ACHN (cell line): ENCODE measurements around the gene CMSS1.
"Not testable (repeated sequence)": the region's sequence is repeated elsewhere in the genome, so short reads cannot be mapped to it uniquely, and the experiment has no call there.

Source experiments
- DNase-seq: peaks from one replicate; pipeline ENCODE4 v3.0.0-alpha.2; 2015
- in situ Hi-C: cut with HindIII; loops from 2 replicates; pipeline ENCODE4 v1.10.0; 2017; ENCODE audit warnings: low sequenced_read_pairs, low pct_ligation_motif_present, low pct_unique_long_range_greater_than_20kb

CMSS1 gene

DNA sequence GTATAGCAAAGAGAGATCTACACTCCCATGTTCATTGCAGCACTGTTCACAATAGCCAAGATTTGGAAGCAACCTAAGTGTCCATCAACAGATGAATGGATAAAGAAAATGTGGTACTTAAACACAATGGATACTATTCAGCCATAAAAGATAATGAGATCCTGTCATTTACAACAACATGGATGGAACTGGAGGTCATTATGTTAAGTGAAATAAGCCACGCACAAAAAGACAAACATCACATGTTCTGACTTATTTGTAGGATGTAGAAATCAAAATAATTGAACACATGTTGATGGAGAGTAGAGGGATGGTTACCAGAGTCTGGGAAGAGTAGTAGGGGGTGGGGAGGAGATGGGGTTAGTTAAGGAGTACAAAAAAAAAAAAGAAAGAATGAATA lies 278.6 kb downstream of the CMSS1 start:
- in situ Hi-C loops, DNase-seq: not testable (repeated sequence)

DNA sequence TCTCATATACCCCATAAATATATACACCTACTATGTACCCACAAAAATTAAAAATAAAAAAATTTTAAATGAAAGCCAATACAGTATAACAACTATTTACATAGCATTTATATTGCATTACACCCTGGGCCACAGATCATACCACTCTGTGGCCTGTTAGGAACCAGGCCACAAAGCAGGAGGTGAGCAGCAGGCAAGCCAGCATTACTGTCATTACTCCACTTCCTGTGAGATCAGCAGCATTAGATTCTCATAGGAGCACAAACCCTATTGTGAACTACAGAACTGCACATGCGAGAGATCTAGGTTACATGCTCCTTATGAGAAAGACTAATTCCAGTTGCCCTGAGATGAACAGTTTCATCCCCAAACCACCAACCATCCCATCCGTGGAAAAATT lies 279.2 kb downstream of the CMSS1 start:
- in situ Hi-C loops, result no loop called here

GRCh38 chr3:100097919-100098783 lies 280.5 kb downstream of the CMSS1 start:
- no peak for DNase-seq

More for the DNA sequence above, 279.2 kb downstream of the CMSS1 start:
- DNase-seq, result no peak

DNA sequence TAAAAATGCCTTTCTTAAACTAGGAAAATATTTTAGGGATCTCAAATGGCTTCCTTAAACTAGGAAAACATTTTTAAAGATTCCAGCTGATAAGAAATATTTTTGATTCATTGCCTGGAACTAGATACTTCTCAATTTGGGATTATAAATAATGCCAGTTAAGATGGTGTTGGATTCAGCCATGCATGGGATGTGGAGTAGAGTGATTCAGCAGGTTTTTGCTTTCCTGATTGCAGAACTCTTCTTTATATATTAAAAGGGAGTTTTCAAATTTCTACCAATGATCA lies 281.1 kb downstream of the CMSS1 start:
- in situ Hi-C loops, result no loop called here
- no peak for DNase-seq

More at GRCh38 chr3:100097919-100098783, 280.5 kb downstream of the CMSS1 start:
- in situ Hi-C loops, result no loop called here

GRCh38 chr3:100099621-100100020 lies 282.0 kb downstream of the CMSS1 start:
- DNase-seq, result no peak
- in situ Hi-C loops, result no loop called here

DNA sequence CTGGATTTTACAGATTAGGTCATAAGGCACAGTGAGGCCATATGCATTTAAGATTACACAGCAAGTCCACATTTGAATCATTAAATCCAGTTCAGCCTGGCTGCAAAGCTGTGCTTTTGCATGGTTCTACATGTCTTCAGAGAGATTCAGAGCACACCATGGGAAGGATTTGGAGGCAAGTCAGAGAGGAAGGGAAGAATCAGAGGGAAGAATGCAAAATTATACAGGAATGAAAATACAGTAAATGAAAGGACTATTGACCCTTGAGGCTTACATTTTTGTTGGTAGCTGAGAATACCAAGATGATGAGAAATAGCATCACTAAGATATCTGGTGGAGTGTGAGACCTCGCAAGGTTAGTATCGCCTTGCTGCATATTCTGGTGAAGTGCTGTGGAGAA lies 282.8 kb downstream of the CMSS1 start:
- no peak for DNase-seq
- in situ Hi-C loops, result no loop called here

DNA sequence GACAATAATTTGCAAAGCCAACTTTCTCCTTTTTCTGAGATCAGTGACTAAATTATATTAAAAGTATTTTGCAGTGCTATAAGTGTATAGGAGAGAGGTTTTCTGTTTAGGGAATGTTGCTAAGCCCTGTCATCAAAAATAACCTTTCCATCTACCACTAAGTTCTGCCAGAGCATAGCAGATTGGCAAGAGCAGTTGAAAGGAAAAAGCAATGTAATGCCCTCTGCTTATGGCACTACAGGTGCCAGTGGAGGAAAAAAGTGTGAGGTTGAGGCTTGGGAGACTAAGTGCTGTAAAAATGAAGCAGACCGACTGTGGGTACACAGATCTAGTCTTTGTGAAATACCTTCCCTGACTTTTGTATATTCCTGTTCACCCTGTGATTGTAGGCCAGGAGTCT lies 285.1 kb downstream of the CMSS1 start:
- no peak for DNase-seq
- in situ Hi-C loops, result no loop called here

DNA sequence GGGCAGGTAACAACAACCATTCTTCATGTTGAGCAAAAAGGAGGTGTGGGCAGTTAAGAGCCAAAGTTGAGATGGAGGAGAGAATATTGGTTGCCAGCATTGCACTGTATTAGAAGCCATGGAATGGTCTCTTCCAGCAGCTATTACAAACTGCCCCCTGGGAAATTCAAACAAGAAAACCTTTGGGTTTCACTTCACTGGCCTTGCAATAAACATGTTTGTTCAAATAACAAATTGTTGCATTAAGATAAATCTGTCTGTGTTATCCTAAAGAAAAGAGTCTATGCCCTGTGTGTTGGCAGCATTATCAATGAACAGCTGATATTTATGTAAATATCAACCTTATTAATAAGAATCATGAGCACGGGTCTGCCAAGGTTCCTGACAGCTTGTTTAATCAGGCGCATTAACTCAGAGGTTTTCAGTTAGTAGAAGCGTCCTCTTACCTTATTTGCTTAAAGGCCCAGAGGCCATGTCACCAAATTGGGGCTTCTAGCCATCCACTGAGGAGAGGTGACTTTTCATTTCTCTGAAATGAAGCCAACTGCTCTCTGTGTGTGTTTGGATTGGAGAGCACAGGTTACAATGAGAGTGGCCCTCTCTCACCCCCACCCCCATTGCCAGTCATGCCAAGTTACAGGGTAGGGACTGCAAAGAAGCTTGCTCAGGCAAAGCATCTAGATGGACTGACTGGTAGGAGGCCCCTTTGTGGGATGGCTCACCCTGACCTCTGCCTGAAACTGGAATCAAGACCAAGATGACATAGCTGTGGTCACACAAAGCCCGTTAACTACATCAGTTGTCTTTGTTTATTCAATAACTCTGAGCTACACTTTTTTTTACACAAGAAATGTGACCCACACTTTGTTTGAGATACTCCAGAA lies 286.1 kb downstream of the CMSS1 start:
- in situ Hi-C loops, result no loop called here
- DNase-seq, result no peak

DNA sequence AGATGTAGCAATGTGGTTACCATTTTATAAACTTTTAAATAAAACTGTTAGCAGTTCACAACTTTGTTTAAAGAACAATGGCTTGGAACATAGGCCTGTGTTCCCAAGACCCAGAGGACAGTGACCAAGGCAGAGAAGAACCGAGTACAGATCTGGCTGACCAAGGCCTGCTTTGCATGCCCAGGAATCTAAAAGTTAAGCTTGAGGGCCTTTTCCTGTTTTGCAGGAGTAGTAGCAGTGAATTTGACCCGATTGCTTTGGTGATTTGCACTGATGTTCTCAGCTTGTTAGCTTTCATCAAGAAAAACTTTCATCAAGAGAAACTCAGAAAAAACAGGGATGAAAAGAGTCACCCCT lies 286.8 kb downstream of the CMSS1 start:
- in situ Hi-C loops, result no loop called here
- DNase-seq, result no peak

- in situ Hi-C loops, result no loop called here
- no peak for DNase-seq
Measured at GRCh38 chr3:100104817-100105413, 287.3 kb downstream of the CMSS1 start.

DNA sequence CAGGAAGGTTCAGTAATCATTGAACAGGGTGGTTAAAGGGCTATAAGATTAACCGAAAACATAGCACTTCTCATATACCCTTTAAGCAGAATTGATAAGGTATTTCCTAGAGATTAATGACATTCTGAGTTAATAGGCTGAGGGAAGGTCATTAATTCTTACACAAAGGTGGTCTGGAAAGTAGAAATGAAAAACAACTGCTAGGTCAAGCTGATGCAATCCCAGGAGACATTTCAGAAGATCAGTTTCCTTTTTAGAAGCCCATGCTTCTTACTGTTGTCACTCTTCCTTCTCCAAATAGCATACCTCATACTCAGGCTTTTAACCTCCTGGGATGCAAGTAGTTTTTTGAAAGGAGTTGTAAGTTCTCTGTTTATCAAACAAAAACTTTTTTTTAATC lies 287.8 kb downstream of the CMSS1 start:
- in situ Hi-C loops, result no loop called here

DNA sequence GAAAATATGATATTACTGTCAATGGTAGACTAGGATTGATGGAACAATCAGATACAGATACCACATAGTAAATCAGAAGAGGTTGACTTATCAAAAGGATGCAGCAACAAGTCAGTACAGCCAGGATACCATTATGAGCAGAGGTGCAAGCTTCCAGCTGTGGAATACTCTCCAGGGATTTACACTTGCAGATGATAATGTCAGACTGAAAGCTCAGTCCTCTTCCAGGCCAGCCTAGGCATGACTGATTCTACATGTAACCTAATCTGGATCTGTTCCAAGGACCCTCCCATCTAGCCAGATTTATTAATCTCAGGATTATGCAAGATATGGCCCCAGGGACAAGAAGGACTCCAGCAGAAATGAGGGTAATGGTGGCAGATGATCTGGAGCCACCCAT lies 288.4 kb downstream of the CMSS1 start:
- in situ Hi-C loops, result no loop called here
- DNase-seq, result no peak

More for the DNA sequence above, 287.8 kb downstream of the CMSS1 start:
- no peak for DNase-seq

DNA sequence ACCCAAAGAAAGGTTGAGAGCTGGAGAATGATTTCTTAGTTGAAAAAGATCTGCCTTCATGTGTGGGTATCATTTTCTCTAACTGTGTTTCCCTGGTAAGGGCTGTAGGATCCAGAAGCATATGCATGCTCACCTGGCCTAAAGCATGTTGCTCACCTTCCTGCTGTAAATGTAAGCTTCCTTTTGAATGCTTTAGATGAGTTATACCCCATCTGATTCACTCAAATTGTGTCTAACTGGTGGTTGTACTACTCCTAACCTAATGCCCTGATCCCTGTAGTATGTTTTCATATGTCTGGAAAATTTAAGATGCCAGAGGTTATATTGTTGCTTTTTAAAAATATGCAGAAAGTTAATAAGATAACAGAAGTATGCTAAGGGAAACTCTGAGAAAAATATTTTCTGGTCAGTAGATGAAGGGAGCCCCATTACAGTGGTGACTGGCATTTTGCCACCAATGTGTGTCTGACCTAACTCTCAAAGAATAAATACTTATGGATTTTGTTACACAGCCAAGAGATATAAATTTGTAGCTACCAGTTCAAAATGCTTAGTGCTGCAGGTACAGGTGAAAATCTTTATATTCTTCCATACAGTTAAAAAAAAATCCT lies 289.0 kb downstream of the CMSS1 start:
- no peak for DNase-seq
- in situ Hi-C loops, result no loop called here

- in situ Hi-C loops, result no loop called here
- DNase-seq, result no peak
Measured at GRCh38 chr3:100107221-100107814, 289.7 kb downstream of the CMSS1 start.

DNA sequence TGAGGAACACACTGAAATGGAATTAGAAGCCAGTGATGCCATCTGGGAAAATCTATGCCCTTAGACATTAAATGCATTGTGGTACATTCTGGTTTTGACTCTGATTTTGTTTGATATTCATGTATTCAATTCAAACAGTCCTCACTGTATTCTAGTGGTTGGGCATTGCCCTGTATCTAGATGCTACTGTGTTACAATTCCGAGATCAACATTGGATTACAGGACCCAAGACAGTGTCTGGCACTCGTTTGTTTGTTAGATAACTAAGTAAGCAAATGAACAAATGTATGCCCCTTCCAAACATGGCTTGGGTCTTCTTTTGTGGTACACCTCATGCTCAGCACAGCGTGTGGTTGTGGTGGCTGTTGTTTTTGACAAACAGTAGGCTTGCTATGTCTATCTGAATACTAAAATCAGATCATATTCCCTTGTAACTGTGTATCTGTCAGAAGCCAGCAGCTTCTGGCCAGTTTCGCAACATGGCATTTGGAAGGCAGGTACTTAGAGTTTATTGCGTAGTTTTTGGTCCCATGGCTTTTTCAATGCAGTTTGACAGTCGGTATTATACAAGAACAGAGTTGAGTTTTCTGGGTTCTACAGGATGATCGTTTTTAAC lies 290.9 kb downstream of the CMSS1 start:
- in situ Hi-C loops, result no loop called here
- no peak for DNase-seq

DNA sequence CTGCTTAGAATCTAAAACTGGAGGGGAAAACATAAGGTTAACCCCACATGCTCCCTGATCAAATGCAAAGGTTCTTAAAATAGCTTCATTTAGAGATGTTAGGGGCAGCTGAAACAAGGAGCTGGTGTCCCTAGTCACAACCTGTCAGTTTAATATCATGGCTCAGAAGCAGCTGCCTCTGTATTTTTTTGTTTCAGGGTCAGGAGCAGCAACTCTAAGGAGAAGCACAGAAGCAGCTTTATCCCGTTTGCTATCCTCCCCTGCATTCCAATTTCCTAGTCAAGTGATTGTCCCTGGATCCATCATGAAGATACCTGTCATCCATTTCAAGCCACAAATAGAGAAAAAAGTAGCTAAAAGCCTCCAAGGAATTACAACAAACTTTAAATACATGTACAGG lies 292.5 kb downstream of the CMSS1 start:
- in situ Hi-C loops, result no loop called here

DNA sequence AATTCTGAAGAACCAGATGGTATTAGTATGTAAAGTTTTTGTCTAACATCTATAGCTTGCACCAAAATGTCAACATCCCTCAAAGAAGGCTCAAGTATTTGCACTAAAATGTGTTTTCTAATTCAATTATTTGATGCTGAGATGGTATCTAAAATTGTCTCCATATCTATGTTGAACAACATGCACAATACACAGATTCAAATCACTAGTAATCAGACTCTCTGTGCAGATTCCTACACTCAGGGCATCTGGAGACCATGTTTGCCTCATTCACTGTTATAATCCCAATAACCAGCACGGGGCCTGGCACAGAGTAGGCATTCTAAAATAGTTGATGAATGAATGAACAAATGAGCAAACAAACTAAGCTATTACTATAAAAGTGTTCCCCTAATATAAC lies 294.1 kb downstream of the CMSS1 start:
- no peak for DNase-seq
- in situ Hi-C loops, result no loop called here

More for the DNA sequence above, 292.5 kb downstream of the CMSS1 start:
- no peak for DNase-seq

- in situ Hi-C loops, result no loop called here
- DNase-seq, result no peak
Measured at GRCh38 chr3:100113723-100114412, 296.2 kb downstream of the CMSS1 start.
